Heart right ventricle (tissue), 16 donors: ENCODE results near the gene RUBCNL. TPM values are rescaled to one million over a fixed set of nuclear protein-coding genes. Genes with fewer than 3 reads are reported as not detected.

Source experiments
- ATAC-seq, 8 donors: fragments of 200-7000 bp; cut with Tn5 transposase; one replicate each; pipeline ENCODE4 v1.9.1; 2020; ENCODE audit warnings: mild to moderate bottlenecking in 8 of 8, moderate library complexity in 8 of 8, moderate number of reproducible peaks in 1 of 8
- DNase-seq, 2 donors: peaks; one replicate each; pipeline ENCODE4 v3.0.0-alpha.2; 2020
- H3K27ac ChIP-seq, 10 donors: fragments of 200-600 bp; sonication (generic) in 2 of 10; one replicate each; pipeline versions ENCODE4 v1.5.0 to v1.8.0; 2020 to 2022; ENCODE audit warnings: mild to moderate bottlenecking in 3 of 10
- H3K27me3 ChIP-seq, 7 donors: fragments of 200-600 bp; one replicate each; pipeline ENCODE4 v1.8.0; 2021 to 2022; ENCODE audit warnings: mild to moderate bottlenecking in 2 of 7
- H3K36me3 ChIP-seq, 9 donors: fragments of 200-600 bp; sonication (generic) in 1 of 9; one replicate each; pipeline versions ENCODE4 v1.5.0 to v1.8.0; 2020 to 2022; ENCODE audit warnings: mild to moderate bottlenecking in 2 of 9
- H3K4me1 ChIP-seq, 9 donors: fragments of 200-600 bp; sonication (generic) in 1 of 9; one replicate each; pipeline versions ENCODE4 v1.5.0 to v1.8.0; 2020 to 2022; ENCODE audit warnings: mild to moderate bottlenecking in 4 of 9
- H3K4me3 ChIP-seq, 10 donors: fragments of 200-600 bp; sonication (generic) in 2 of 10; one replicate each; pipeline versions ENCODE4 v1.5.0 to v1.8.0; 2020 to 2022; ENCODE audit warnings: mild to moderate bottlenecking in 7 of 10, moderate library complexity in 2 of 10
- H3K9me3 ChIP-seq, 11 donors: fragments of 200-600 bp in 10 of 11; sonication (generic) in 2 of 11; one replicate each; pipeline versions ENCODE4 v1.5.0 to v1.8.0; 2013 to 2022; ENCODE audit warnings: mild to moderate bottlenecking in 2 of 11, control low read depth in 1 of 11, moderate library complexity in 1 of 11
- CTCF ChIP-seq, 9 donors: fragments of 200-600 bp; sonication (generic) in 2 of 9; IDR thresholded peaks; one replicate each; pipeline versions ENCODE4 v1.5.0 to v1.8.0; 2021 to 2022; ENCODE audit warnings: antibody characterized with exemption in 9 of 9, mild to moderate bottlenecking in 5 of 9, moderate library complexity in 1 of 9
- WGBS, 2 donors: extraction: QIAGEN DNeasy Blood & Tissue Kit; methylation state at CpG; one replicate each; pipeline ENCODE4 v1.1.7; 2013; ENCODE audit warnings: inconsistent platforms in 1 of 2; 5-methylcytosine and 5-hydroxymethylcytosine counted together
- intact Hi-C, 10 donors: fragments of 100-400 bp; cut with DNase I; formaldehyde crosslinking; loops; one replicate each; pipeline versions ENCODE4 v1.11.1 to v1.14.2; 2022
- polyA plus RNA-seq, 2 donors: library from polyadenylated mRNA; stranded (reverse); fragments of 200-250 nt; gene quantifications; one replicate each; pipeline ENCODE4 v1.2.3, GENCODE V29; 2013
- total RNA-seq, 10 donors: library from RNA; stranded (reverse); fragmentation: NEBNext Ultra II Directional in 3 of 10; extraction: Animal tissue kit (Norgen Biotek cat#: 25700) in 3 of 10; gene quantifications; one replicate each; pipeline versions ENCODE4 v1.2.1 to v1.2.4, GENCODE V29; 2021 to 2023
- donor health status: Arrhythmogenic right ventricular cardiomyopathy.
- donor health status: ischemic (EF 13 %, LVEDD 7.1; RV severe dilation, severe dysfunction).
- donor health status: healthy with polysubstance abuse.
- donor health status: DM: no; HTN: yes; CAD: no.
- donor health status: DM: no; HTN: no; CAD: no.
- donor health status: ischemic (EF 25% LVEDD 6.9; RV normal size, moderate dysfunction).
- donor health status: ischemic (EF 25% LVEDD 5.7; RV mildly dilated, moderate dysfunction).
- donor health status: healthy.
- donor health status: DM: yes; HTN: yes; CAD: no.
- donor health status: Ischemic cardiomyopathy.
- donor health status: ischemic (EF 35%, LVEDD 5.7; RV mildly dilated, moderate dysfunction).
- donor health status: nonischemic (EF 11% LVEDD 7.7; RV severe dilation, severe dysfunction).
- donor health status: DM: yes; HTN: yes; CAD: no.
- donor health status: PGD.
- donor health status: ischemic (EF 29% LVEDD 5.4; RV normal size, mild dysfunction).
- donor health status: nonischemic (EF 23%, LVEDD 6.1; RV moderate dilation, normal function).

The RUBCNL gene
- total and polyA plus RNA-seq, 12 donors, result 0.17 to 2.8 (median 0.59) TPM

DNA sequence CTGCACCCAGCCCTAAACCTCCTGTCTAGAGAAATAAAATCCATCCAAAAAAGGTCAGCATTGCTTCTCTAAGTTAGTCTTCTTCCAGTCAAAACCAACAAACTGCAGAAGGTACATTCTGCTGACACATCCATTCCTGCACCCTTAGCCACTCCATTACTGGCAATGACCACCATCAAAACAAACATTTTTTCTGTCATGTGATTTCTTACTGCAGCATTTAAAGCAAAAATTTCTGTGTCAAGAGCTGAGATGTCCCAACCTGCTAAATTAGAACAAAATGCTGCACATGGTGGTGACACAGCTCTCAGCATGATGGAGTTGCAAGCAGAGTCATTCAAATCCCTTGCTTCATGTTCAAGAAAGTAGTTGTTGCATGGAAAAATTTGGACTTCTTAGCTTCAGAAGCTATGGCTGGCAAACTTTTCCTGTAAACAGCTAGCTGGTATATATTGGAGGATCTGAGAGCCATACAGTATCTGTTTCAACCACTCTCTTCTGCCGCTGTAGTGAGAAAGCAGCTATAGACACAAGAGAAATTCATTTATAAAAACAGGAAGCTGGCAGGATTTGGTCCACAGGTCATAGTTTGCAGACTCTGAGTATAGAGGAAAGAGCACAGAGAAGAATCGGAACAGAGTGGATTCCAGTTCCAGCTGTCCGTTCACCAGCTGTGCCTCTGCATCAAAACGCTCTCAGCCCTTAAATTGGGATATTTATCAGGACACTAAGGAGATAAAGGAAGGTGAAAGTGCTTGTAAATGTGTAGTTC is 17.4 kb downstream of the RUBCNL start:
- Histone ChIP-seq H3K9me3 (no peaks in the 10 kb centered on the region), H3K27me3 (peaks cover 0 to 14% (median 3%) of the 10 kb centered on the region in 7 donors), H3K4me3 (no peak overlapping the region), H3K36me3 (peaks cover 0 to 21% (median 0%) of the 10 kb centered on the region in 9 donors), H3K4me1 (peaks cover 0 to 32% (median 0%) of the 10 kb centered on the region in 9 donors), H3K27ac (peak overlapping the region in 2 of 10 donors; percentile 43 to 69)
- intact Hi-C loops, result no loop called here
- no peak for TF ChIP-seq CTCF (IDR thresholded peaks at IDR 0.05)
- 29 to 34% methylated on average over 4 of the region's 4 CpGs for WGBS, 2 donors
- ATAC-seq, result peak in 2 of 8 donors; percentile 33 to 50
- DNase-seq, result no peak

DNA sequence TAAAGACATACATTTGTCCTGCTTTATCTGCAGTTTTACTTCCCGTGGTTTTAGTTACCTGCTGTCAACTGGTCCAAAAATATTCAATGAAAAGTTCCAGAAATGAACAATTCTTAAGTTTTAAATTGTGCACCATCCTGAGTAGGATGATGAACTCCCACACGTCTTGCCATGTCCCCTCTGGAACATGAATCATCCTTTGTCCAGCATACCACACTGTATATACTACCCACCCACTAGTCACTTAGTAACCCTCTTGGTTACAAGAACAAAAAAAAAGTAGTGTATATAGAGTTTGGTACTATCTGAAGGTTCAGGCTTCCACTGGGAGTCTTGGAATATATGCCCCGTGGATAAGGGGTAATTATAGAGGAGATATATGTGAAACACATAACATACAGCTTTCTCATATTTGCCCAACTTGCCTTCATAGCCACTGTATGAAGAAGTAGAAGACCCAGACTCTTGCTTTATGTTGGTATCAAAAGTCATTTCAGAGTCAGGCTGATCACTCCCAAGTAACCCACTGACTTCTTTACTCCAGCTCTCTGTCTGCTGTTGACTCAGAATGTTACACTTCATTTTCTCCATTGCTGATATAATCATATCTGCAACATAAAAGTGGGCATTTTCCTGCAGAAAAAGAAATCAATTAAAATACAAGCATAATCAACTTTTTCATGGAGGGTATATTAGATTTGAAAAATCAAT is 19.3 kb downstream of the RUBCNL start:
- ATAC-seq (no peak), DNase-seq (no peak)
- peaks cover 0 to 28% (median 0%) of the 10 kb centered on the region in 9 donors for H3K36me3 ChIP-seq
- H3K4me3 ChIP-seq, result no peak overlapping the region
- H3K4me1 ChIP-seq, result peaks cover 0 to 25% (median 0%) of the 10 kb centered on the region in 9 donors
- intact Hi-C loops, result no loop called here
- no peaks in the 10 kb centered on the region for H3K9me3 ChIP-seq
- peaks cover 0 to 14% (median 3%) of the 10 kb centered on the region in 7 donors for H3K27me3 ChIP-seq
- no peak overlapping the region for H3K27ac ChIP-seq
- 73 to 74% methylated on average over 3 of the region's 3 CpGs for WGBS, 2 donors
- no peak for TF ChIP-seq CTCF (IDR thresholded peaks at IDR 0.05)

GRCh38 chr13:46361276-46361934 is 25.6 kb downstream of the RUBCNL start:
- Histone ChIP-seq H3K27ac (peak overlapping the region in 1 of 10 donors; percentile 26), H3K9me3 (no peaks in the 10 kb centered on the region), H3K4me1 (peaks cover 0 to 3% (median 0%) of the 10 kb centered on the region in 9 donors), H3K4me3 (no peak overlapping the region), H3K36me3 (peaks cover 0 to 25% (median 0%) of the 10 kb centered on the region in 9 donors), H3K27me3 (no peaks in the 10 kb centered on the region)
- no peak for DNase-seq
- WGBS, 2 donors, result 73 to 77% methylated on average over 7 of the region's 7 CpGs
- ATAC-seq, result peak in 1 of 8 donors; percentile 29
- intact Hi-C loops, result no loop called here
- no peak for TF ChIP-seq CTCF (IDR thresholded peaks at IDR 0.05)

GRCh38 chr13:46360604-46361003 is 26.4 kb downstream of the RUBCNL start:
- H3K27ac ChIP-seq, result peak overlapping the region in 3 of 10 donors; percentile 24 to 32 (median 26)
- no peaks in the 10 kb centered on the region for H3K9me3 ChIP-seq
- no peak for DNase-seq
- H3K36me3 ChIP-seq, result peaks cover 0 to 23% (median 0%) of the 10 kb centered on the region in 9 donors
- peaks cover 0 to 5% (median 0%) of the 10 kb centered on the region in 9 donors for H3K4me1 ChIP-seq
- intact Hi-C loops, result no loop called here
- TF ChIP-seq CTCF (IDR thresholded peaks at IDR 0.05), result no peak
- no peaks in the 10 kb centered on the region for H3K27me3 ChIP-seq
- 90 to 91% methylated on average over 3 of the region's 3 CpGs for WGBS, 2 donors
- ATAC-seq, result peak in 1 of 8 donors; percentile 47
- H3K4me3 ChIP-seq, result no peak overlapping the region
